Neural progenitor cell (in vitro differentiated cells): ENCODE results near the gene SIRPB1.

ENCODE experiments used
- CTCF ChIP-seq: fragments of 200-600 bp; sonication (generic); IDR thresholded peaks from 2 replicates; pipeline ENCODE4 v1.5.1; 2017; ENCODE audit warnings: antibody characterized with exemption, mild to moderate bottlenecking
- EZH2 ChIP-seq: fragments of 200-600 bp; sonication (generic); IDR thresholded peaks from 2 replicates; pipeline ENCODE4 v1.6.1; 2017; ENCODE audit warnings: antibody characterized with exemption, mild to moderate bottlenecking, moderate library complexity

DNA sequence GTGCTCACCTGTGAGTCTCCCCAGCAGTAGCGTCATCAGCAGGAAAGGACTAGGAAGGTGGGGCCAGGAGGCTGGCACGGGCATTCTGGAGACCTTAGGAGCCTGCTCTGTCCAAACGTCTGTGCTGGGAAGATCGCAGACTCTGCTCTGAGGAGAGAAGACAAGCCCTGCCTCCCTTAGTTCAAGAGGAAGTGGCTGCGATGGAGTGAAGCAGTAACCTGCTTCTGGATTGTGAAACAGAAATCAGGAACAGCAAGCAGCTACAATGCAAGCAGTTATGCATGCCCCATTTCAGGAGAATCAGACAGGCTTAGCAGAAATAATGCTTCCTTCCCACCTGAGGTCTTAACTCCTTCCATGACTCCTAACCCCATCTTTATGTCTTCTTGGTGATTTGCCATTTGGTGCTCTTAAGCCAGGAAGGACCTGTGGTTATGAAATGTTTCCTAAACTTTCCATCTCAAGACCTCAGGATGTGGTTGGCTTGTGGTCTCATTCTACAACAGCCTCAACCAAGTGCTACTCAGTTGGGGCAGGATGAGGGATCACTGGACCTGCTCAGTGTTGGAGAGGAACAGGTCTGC is at the start of gene SIRPB1:
- no peak for TF ChIP-seq CTCF
- no peak for TF ChIP-seq EZH2
